ENCODE results near the gene VRK1. TPM values are rescaled to one million over a fixed set of nuclear protein-coding genes. Genes with fewer than 3 reads are reported as not detected.

Gene VRK1
- total RNA-seq, 2 experiments from 2014 or later = 97.5 to 97.9 TPM

DNA sequence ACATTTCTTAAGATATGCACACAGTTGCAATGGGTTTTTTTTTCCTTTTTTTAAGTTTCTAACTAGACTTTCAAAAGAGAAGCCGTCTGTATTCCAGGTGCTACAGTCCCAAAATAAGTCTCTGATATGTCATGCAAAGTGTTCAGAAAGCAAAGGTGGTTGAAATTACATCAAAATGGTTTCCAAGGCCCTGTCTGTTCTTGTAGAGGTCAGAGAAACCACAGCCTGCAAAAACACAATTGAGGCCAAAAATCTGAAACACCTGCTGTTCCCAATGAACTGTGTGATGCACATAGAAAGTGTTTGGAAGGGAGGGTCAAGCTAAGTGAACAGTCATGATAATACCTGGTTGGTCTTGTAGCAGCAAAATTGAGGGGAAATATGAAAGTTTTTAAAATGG is 91.0 kb downstream of the VRK1 start:
- H3K27ac ChIP-seq (ENCODE audit: low read depth, low read length, poor library complexity, severe bottlenecking) = no peak overlapping the region
- H3K4me3 ChIP-seq (ENCODE audit: low read depth, low read length, poor library complexity, severe bottlenecking) = no peak overlapping the region
- no TSS peak for BruUV-seq (replicated peaks)
- H3K79me2 ChIP-seq (ENCODE audit: insufficient read depth, low read depth, low read length) = no peaks in the 10 kb centered on the region
- intact Hi-C loops (cut with micrococcal nuclease; ENCODE audit: unreplicated experiment) = no loop called here
- H3K9me2 ChIP-seq (ENCODE audit: insufficient read depth, low read length) = no peaks in the 10 kb centered on the region
- CTCF ChIA-PET (ENCODE audit: unreplicated experiment) = no interaction called here
- H3K9me3 ChIP-seq (ENCODE audit: low read length) = no peaks in the 10 kb centered on the region
- POLR2A ChIA-PET = no interaction called here
- no peak overlapping the region for H2AFZ ChIP-seq (ENCODE audit: low read length)
- DNase-seq (ENCODE audit: low spot score) = no peak
- peaks cover 3% of the 10 kb centered on the region; the same call in 1 of the 2 replicates for H3K36me3 ChIP-seq (ENCODE audit: insufficient read depth, low read length)
- TF ChIP-seq, protein P1, sequence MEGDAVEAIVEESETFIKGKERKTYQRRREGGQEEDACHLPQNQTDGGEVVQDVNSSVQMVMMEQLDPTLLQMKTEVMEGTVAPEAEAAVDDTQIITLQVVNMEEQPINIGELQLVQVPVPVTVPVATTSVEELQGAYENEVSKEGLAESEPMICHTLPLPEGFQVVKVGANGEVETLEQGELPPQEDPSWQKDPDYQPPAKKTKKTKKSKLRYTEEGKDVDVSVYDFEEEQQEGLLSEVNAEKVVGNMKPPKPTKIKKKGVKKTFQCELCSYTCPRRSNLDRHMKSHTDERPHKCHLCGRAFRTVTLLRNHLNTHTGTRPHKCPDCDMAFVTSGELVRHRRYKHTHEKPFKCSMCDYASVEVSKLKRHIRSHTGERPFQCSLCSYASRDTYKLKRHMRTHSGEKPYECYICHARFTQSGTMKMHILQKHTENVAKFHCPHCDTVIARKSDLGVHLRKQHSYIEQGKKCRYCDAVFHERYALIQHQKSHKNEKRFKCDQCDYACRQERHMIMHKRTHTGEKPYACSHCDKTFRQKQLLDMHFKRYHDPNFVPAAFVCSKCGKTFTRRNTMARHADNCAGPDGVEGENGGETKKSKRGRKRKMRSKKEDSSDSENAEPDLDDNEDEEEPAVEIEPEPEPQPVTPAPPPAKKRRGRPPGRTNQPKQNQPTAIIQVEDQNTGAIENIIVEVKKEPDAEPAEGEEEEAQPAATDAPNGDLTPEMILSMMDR (conservative IDR thresholded peaks at IDR 0.05; ENCODE audit: low read length) = no peak
- no peak for TF ChIP-seq EZH2phosphoT487 (IDR thresholded peaks at IDR 0.05; ENCODE audit: borderline replicate concordance, low read depth, low read length)
- H3K4me2 ChIP-seq (ENCODE audit: low read length) = no peak overlapping the region
- no peaks in the 10 kb centered on the region for H4K20me1 ChIP-seq (ENCODE audit: insufficient read depth, low read length)
- no peaks in the 10 kb centered on the region for H3K4me1 ChIP-seq (ENCODE audit: insufficient read depth, low read length, poor library complexity, severe bottlenecking)

DNA sequence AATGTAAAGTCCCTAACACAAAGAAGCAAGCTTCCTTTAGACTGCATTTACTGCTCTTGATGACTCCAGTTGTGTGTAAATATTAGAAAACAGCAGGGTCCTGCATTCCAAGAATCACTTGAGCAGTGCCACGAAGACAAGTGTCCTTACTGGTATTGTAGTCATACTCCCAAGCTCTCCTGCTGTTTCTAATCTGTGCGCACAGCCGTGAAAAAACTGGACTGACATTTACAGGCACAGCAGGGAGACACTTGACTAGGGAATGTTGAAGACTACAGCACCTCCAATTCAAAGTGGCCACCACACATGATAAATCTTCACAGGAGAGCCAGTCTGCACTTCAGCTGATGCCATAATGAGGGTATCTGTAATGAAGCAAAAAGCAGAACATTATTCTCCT is 91.4 kb downstream of the VRK1 start:
- Histone ChIP-seq H4K20me1 (ENCODE audit: insufficient read depth, low read length) (no peaks in the 10 kb centered on the region), H3K27ac (ENCODE audit: low read depth, low read length, poor library complexity, severe bottlenecking) (no peak overlapping the region), H3K4me3 (ENCODE audit: low read depth, low read length, poor library complexity, severe bottlenecking) (no peak overlapping the region), H3K79me2 (ENCODE audit: insufficient read depth, low read depth, low read length) (no peaks in the 10 kb centered on the region), H3K9me3 (ENCODE audit: low read length) (no peaks in the 10 kb centered on the region), H3K4me1 (ENCODE audit: insufficient read depth, low read length, poor library complexity, severe bottlenecking) (no peaks in the 10 kb centered on the region), H3K36me3 (ENCODE audit: insufficient read depth, low read length) (peaks cover 3% of the 10 kb centered on the region; the same call in 1 of the 2 replicates), H3K9me2 (ENCODE audit: insufficient read depth, low read length) (no peaks in the 10 kb centered on the region), H3K4me2 (ENCODE audit: low read length) (no peak overlapping the region), H2AFZ (ENCODE audit: low read length) (no peak overlapping the region)
- POLR2A ChIA-PET = no interaction called here
- TF ChIP-seq EZH2phosphoT487 (IDR thresholded peaks at IDR 0.05; ENCODE audit: borderline replicate concordance, low read depth, low read length) = no peak
- TF ChIP-seq, protein P1 (conservative IDR thresholded peaks at IDR 0.05; ENCODE audit: low read length) = no peak
- intact Hi-C loops (cut with micrococcal nuclease; ENCODE audit: unreplicated experiment) = no loop called here
- CTCF ChIA-PET (ENCODE audit: unreplicated experiment) = no interaction called here
- BruUV-seq (replicated peaks) = TSS peak; percentile 10
- no peak for DNase-seq (ENCODE audit: low spot score)

GRCh38 chr14:96889091-96889490 is 91.9 kb downstream of the VRK1 start:
- intact Hi-C loops (cut with micrococcal nuclease; ENCODE audit: unreplicated experiment) = no loop called here
- Histone ChIP-seq H4K20me1 (ENCODE audit: insufficient read depth, low read length) (no peaks in the 10 kb centered on the region), H3K4me1 (ENCODE audit: insufficient read depth, low read length, poor library complexity, severe bottlenecking) (no peaks in the 10 kb centered on the region), H3K36me3 (ENCODE audit: insufficient read depth, low read length) (peaks cover 3% of the 10 kb centered on the region; the same call in 1 of the 2 replicates), H2AFZ (ENCODE audit: low read length) (no peak overlapping the region), H3K27ac (ENCODE audit: low read depth, low read length, poor library complexity, severe bottlenecking) (no peak overlapping the region), H3K9me3 (ENCODE audit: low read length) (no peaks in the 10 kb centered on the region), H3K79me2 (ENCODE audit: insufficient read depth, low read depth, low read length) (no peaks in the 10 kb centered on the region), H3K9me2 (ENCODE audit: insufficient read depth, low read length) (no peaks in the 10 kb centered on the region), H3K4me3 (ENCODE audit: low read depth, low read length, poor library complexity, severe bottlenecking) (no peak overlapping the region), H3K4me2 (ENCODE audit: low read length) (no peak overlapping the region)
- TF ChIP-seq, protein P1 (conservative IDR thresholded peaks at IDR 0.05; ENCODE audit: low read length) = no peak
- TF ChIP-seq EZH2phosphoT487 (IDR thresholded peaks at IDR 0.05; ENCODE audit: borderline replicate concordance, low read depth, low read length) = no peak
- ChIA-PET POLR2A (no interaction called here), CTCF (ENCODE audit: unreplicated experiment) (no interaction called here)
- BruUV-seq (replicated peaks) = no TSS peak
- no peak for DNase-seq (ENCODE audit: low spot score)
